Neuronal stem cell (in vitro differentiated cells): ENCODE measurements around the gene ZNF625. TPM values are rescaled to one million over a fixed set of nuclear protein-coding genes. Genes with fewer than 3 reads are reported as not detected.
"Not testable (repeated sequence)": the region's sequence is repeated elsewhere in the genome, so short reads cannot be mapped to it uniquely, and the experiment has no call there.

Experiments used
- DNase-seq: peaks from one replicate; pipeline ENCODE4 v3.0.0-alpha.2; 2013; ENCODE audit warnings: low spot score
- H2AFZ ChIP-seq: one replicate; pipeline ENCODE4 v1.6.1; 2013; ENCODE audit warnings: mild to moderate bottlenecking, low read length, inconsistent platforms
- H2AK5ac ChIP-seq: 2 replicates; pipeline ENCODE4 v1.6.1; 2013; ENCODE audit warnings: low read depth, mild to moderate bottlenecking, inconsistent platforms, low read length, moderate library complexity, mixed read lengths
- H2BK120ac ChIP-seq: 2 replicates; pipeline ENCODE4 v1.6.1; 2013; ENCODE audit warnings: low read depth, mild to moderate bottlenecking, inconsistent platforms, low read length, moderate library complexity, mixed read lengths
- H2BK12ac ChIP-seq: one replicate; pipeline ENCODE4 v1.6.1; 2013; ENCODE audit warnings: low read length, inconsistent platforms
- H2BK15ac ChIP-seq: 2 replicates; pipeline ENCODE4 v1.6.1; 2013; ENCODE audit warnings: mild to moderate bottlenecking, low read length, inconsistent platforms, mixed read lengths
- H2BK5ac ChIP-seq: one replicate; pipeline ENCODE4 v1.6.1; 2013; ENCODE audit warnings: inconsistent platforms, mild to moderate bottlenecking, low read length, moderate library complexity
- H3K14ac ChIP-seq: one replicate; pipeline ENCODE4 v1.6.1; 2013; ENCODE audit warnings: low read length, inconsistent platforms
- H3K18ac ChIP-seq: 2 replicates; pipeline ENCODE4 v1.6.1; 2013; ENCODE audit warnings: low read length, inconsistent platforms
- H3K23ac ChIP-seq: 2 replicates; pipeline ENCODE4 v1.6.1; 2013; ENCODE audit warnings: low read depth, mild to moderate bottlenecking, mixed read lengths, low read length, inconsistent platforms; ENCODE audit not compliant: poor library complexity
- H3K27ac ChIP-seq: replicated peaks from 3 replicates; pipeline ENCODE4 v1.5.1; 2013; ENCODE audit warnings: low read length, inconsistent platforms
- H3K27me3 ChIP-seq, 3 experiments: 2 replicates each; pipeline ENCODE4 v1.6.1; 2013; ENCODE audit warnings: low read length in 3 of 3, mild to moderate bottlenecking in 2 of 3, inconsistent platforms in 1 of 3, low read depth in 1 of 3, mixed read lengths in 1 of 3, moderate library complexity in 1 of 3; ENCODE audit not compliant: control insufficient read depth in 3 of 3, insufficient read depth in 3 of 3
- H3K36me3 ChIP-seq, 2 donors: replicated peaks in 1 of 2; 2 replicates each; pipeline ENCODE4 v1.6.1; 2013; ENCODE audit warnings: low read length in 2 of 2; ENCODE audit not compliant: control insufficient read depth in 2 of 2, insufficient read depth in 2 of 2
- H3K4ac ChIP-seq: 2 replicates; pipeline ENCODE4 v1.6.1; 2013; ENCODE audit warnings: inconsistent platforms, mild to moderate bottlenecking, low read length, moderate library complexity
- H3K4me1 ChIP-seq, 2 donors: 1 replicate in 1 of 2; 2 replicates in 1 of 2; pipeline ENCODE4 v1.6.1; 2013; ENCODE audit warnings: low read length in 2 of 2, low read depth in 1 of 2; ENCODE audit not compliant: control insufficient read depth in 2 of 2, insufficient read depth in 1 of 2
- H3K4me2 ChIP-seq: one replicate; pipeline ENCODE4 v1.6.1; 2013; ENCODE audit warnings: mild to moderate bottlenecking, low read length, inconsistent platforms; ENCODE audit not compliant: insufficient read depth, poor library complexity, severe bottlenecking
- H3K4me3 ChIP-seq, 2 donors: 2 replicates each; pipeline ENCODE4 v1.5.1; 2013; ENCODE audit warnings: low read length in 2 of 2, mild to moderate bottlenecking in 2 of 2, inconsistent platforms in 1 of 2, moderate library complexity in 1 of 2
- H3K79me1 ChIP-seq: one replicate; pipeline ENCODE4 v1.6.1; 2013; ENCODE audit warnings: low read depth, mild to moderate bottlenecking, inconsistent platforms, low read length, moderate library complexity
- H3K9ac ChIP-seq: one replicate; pipeline ENCODE4 v1.6.1; 2013; ENCODE audit warnings: mild to moderate bottlenecking, low read depth, low read length, inconsistent platforms; ENCODE audit not compliant: poor library complexity
- H3K9me3 ChIP-seq, 2 donors: replicated peaks in 1 of 2; 2 replicates each; pipeline versions ENCODE3 to v1.6.1; 2013; ENCODE audit warnings: low read length in 2 of 2, mild to moderate bottlenecking in 2 of 2, inconsistent platforms in 1 of 2, low read depth in 1 of 2, mixed read lengths in 1 of 2, moderate library complexity in 1 of 2; ENCODE audit not compliant: control insufficient read depth in 2 of 2, insufficient read depth in 1 of 2
- H4K8ac ChIP-seq: one replicate; pipeline ENCODE4 v1.6.1; 2013; ENCODE audit warnings: low read depth, mild to moderate bottlenecking, inconsistent platforms, low read length, moderate library complexity
- H4K91ac ChIP-seq: one replicate; pipeline ENCODE4 v1.6.1; 2013; ENCODE audit warnings: low read length, low read depth, mild to moderate bottlenecking, inconsistent platforms; ENCODE audit not compliant: poor library complexity
- WGBS, 2 donors: extraction: QIAGEN DNeasy Blood & Tissue Kit; methylation state at CpG; one replicate each; pipeline ENCODE4 v1.1.7; 2013; ENCODE audit warnings: missing lambda C conversion rate in 2 of 2, mixed read lengths in 1 of 2; ENCODE audit not compliant: insufficient read length in 2 of 2, insufficient replicate concordance in 1 of 2; ENCODE audit errors: extremely low coverage in 2 of 2; 5-methylcytosine and 5-hydroxymethylcytosine counted together
- small RNA-seq: library from polyadenylated mRNA; stranded (forward); fragments of <200 nt; extraction: miRNeasy Mini kit (QIAGEN cat#:217004); gene quantifications from one replicate; pipeline ENCODE3, GENCODE V24; 2013; ENCODE audit not compliant: insufficient read depth

Gene ZNF625

GRCh38 chr19:12103909-12104308, 52.6 kb downstream of the ZNF625 start:
- DNase-seq, H3K27ac ChIP-seq, H2BK5ac ChIP-seq, H3K14ac ChIP-seq, H3K4ac ChIP-seq, H4K8ac ChIP-seq, H3K9ac ChIP-seq, H3K18ac ChIP-seq, H3K4me2 ChIP-seq, H2BK15ac ChIP-seq, H3K79me1 ChIP-seq, H4K91ac ChIP-seq, H2BK120ac ChIP-seq, H3K23ac ChIP-seq, H3K27me3 ChIP-seq, H2AK5ac ChIP-seq, H2BK12ac ChIP-seq, H3K4me3 ChIP-seq, H2AFZ ChIP-seq, H3K4me1 ChIP-seq: not testable (repeated sequence)
- WGBS, 2 donors: no CpG with 5 or more reads among the region's 4 CpGs
- Histone ChIP-seq H3K9me3 (peaks cover 6 to 32% of the 10 kb centered on the region in 2 donors), H3K36me3 (peaks cover 0 to 30% of the 10 kb centered on the region in 2 donors)

DNA sequence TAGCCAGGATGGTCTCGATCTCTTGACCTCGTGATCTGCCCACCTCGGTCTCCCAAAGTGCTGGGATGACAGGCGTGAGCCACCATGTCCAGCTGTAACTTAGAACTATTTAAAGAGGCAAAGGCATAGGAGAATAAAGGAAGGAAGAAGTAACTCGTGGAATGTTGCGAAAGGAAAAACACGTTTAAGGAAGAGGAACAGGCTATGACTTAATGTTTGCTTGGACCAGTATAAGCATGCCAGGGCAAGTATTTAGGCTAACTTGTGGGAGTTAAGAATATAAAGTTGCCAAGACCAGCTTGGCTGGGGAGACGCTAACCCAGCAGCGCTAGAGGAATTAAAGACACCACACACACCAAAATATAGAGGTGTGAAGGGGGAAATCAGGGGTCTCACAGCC, 58.5 kb downstream of the ZNF625 start:
- Histone ChIP-seq H3K79me1 (peaks cover 1% of the 10 kb centered on the region), H4K91ac (no peak overlapping the region), H3K4me2 (no peak overlapping the region), H2BK5ac (no peak overlapping the region), H2AK5ac (no peak overlapping the region), H3K4me3 (no peak overlapping the region), H2AFZ (no peak overlapping the region), H3K18ac (no peak overlapping the region), H3K36me3 (peaks cover 11 to 50% of the 10 kb centered on the region in 2 donors), H3K4me1 (no peaks in the 10 kb centered on the region), H4K8ac (no peak overlapping the region), H3K27me3 (no peaks in the 10 kb centered on the region), H2BK15ac (no peak overlapping the region), H3K9ac (no peak overlapping the region), H3K27ac (no peak overlapping the region), H3K4ac (no peak overlapping the region), H2BK120ac (no peak overlapping the region), H3K9me3 (peaks cover 9 to 58% of the 10 kb centered on the region in 2 donors), H3K14ac (no peak overlapping the region), H2BK12ac (no peak overlapping the region), H3K23ac (no peak overlapping the region)
- no peak for DNase-seq
- no CpG with 5 or more reads among the region's 9 CpGs for WGBS, 2 donors

- no CpG with 5 or more reads among the region's 4 CpGs for WGBS, 2 donors
- H3K4me3 ChIP-seq: no peak overlapping the region
- peaks cover 2% of the 10 kb centered on the region for H3K79me1 ChIP-seq
- peaks cover 11 to 47% of the 10 kb centered on the region in 2 donors for H3K36me3 ChIP-seq
- H3K4me2 ChIP-seq: no peak overlapping the region
- DNase-seq: no peak
- H2BK120ac ChIP-seq: no peak overlapping the region
- no peak overlapping the region for H2BK15ac ChIP-seq
- H3K4ac ChIP-seq: no peak overlapping the region
- H3K4me1 ChIP-seq: no peaks in the 10 kb centered on the region
- H3K27ac ChIP-seq: no peak overlapping the region
- no peak overlapping the region for H3K18ac ChIP-seq
- no peak overlapping the region for H2AK5ac ChIP-seq
- H2BK12ac ChIP-seq: no peak overlapping the region
- H4K91ac ChIP-seq: no peak overlapping the region
- H3K27me3 ChIP-seq: no peaks in the 10 kb centered on the region
- H3K23ac ChIP-seq: no peak overlapping the region
- H3K14ac ChIP-seq: no peak overlapping the region
- peaks cover 12 to 58% of the 10 kb centered on the region in 2 donors for H3K9me3 ChIP-seq
- no peak overlapping the region for H3K9ac ChIP-seq
- no peak overlapping the region for H2AFZ ChIP-seq
- no peak overlapping the region for H4K8ac ChIP-seq
- no peak overlapping the region for H2BK5ac ChIP-seq
These were observed 61.3 kb downstream of the ZNF625 start for GRCh38 chr19:12095111-12095790.

Small RNAs within 50 kb of the gene (small RNA-seq; reads per million reads assigned to genes)
- not detected for gene RNA5SP467
